Retinal pigment epithelial cell (primary cell): Measurements from ENCODE around the gene NFILZ.

ENCODE experiments used
- DNase-seq: peaks from one replicate; pipeline ENCODE4 v3.0.0-alpha.2; 2010; ENCODE audit warnings: low read depth
- H3K4me3 ChIP-seq: 2 replicates; pipeline ENCODE4 v1.5.1; 2011; ENCODE audit warnings: mild to moderate bottlenecking, low read length, control low read depth, moderate library complexity
- TF ChIP-seq, protein P1 (sequence below): conservative IDR thresholded peaks from 2 replicates; pipeline ENCODE4 v1.5.1; 2011; ENCODE audit warnings: low read depth, low read length, control low read depth, inconsistent platforms

Gene NFILZ

DNA sequence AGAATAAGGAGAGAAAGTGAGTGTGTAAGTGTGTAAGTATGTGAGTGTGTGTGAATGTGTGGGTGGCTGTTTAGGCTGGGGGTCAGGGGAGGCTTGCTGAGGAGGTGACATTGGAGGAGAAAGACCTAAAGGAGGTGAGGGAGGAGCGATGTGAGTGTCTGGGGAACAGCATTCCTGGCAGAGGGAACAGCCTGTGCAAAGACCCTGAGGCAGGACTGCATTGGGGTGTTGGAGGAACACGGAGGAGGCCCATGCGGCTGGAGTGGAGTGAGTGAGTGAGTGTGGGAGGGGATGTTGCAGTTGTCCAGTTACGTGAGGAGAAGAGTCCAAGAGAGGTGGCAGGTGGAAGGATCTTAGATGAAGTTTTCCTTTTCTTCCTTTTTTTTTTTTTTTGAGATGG, 31.8 kb downstream of the NFILZ start:
- H3K4me3 ChIP-seq, result no peak overlapping the region
- TF ChIP-seq, protein P1, sequence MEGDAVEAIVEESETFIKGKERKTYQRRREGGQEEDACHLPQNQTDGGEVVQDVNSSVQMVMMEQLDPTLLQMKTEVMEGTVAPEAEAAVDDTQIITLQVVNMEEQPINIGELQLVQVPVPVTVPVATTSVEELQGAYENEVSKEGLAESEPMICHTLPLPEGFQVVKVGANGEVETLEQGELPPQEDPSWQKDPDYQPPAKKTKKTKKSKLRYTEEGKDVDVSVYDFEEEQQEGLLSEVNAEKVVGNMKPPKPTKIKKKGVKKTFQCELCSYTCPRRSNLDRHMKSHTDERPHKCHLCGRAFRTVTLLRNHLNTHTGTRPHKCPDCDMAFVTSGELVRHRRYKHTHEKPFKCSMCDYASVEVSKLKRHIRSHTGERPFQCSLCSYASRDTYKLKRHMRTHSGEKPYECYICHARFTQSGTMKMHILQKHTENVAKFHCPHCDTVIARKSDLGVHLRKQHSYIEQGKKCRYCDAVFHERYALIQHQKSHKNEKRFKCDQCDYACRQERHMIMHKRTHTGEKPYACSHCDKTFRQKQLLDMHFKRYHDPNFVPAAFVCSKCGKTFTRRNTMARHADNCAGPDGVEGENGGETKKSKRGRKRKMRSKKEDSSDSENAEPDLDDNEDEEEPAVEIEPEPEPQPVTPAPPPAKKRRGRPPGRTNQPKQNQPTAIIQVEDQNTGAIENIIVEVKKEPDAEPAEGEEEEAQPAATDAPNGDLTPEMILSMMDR, result no peak
- DNase-seq, result no peak

DNA sequence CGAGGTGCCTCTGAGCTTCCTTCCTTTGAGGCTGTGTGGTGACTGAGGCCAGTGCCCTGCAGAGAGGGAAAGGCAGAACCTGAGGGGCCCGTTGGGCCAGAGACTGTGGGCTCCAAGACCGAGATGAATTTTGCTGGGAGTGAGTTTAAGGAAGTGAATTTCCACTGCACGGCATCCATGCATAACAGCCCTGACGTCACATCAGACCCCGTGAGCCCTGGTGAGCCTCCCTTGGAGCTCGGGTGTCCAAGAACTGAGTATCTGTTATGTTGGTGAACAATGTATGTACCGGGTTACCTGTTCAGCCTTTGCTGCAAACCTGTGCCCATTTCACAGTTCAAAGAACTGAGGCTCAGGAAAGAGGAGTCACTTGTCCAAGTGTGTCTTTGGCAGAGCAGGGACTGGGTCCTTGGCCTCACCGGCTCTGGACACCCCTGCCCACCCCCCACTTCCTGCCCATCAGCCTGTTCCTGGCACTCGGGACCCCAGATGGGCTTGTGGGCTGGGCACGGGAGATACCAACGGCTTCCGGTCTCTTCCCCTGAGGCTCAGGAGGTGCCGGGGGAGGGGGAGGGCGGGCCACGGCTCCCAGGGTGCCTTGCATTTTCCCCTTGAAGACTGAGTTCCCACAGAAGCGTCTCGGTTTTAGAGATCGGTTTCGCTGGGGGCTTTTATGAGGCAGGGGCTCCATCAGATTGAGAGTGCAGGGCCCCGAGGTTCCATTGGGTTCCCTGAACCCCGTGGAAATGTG, 33.7 kb downstream of the NFILZ start:
- TF ChIP-seq, protein P1, result no peak
- no peak overlapping the region for H3K4me3 ChIP-seq
- DNase-seq, result no peak

DNA sequence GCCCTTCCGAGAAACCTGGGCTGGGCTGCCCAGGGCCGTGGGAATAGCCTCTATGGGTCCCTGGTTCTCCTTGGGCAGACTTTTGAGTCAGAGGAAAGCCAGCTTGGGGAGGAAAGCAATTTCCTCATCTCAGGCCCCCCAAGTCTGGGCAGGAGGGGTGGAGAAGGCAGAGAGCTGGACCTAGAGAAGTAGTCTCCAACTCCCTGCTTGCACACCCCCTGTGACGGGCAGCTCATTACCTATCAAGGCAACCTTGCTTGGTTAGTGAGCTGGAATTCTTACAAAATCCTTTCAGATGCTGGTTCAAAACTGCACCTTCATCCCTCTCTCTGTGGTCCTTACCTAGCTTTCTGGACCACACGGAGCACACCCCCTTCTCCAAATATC, 34.2 kb downstream of the NFILZ start:
- TF ChIP-seq, protein P1, result no peak
- no peak for DNase-seq
- no peak overlapping the region for H3K4me3 ChIP-seq

DNA sequence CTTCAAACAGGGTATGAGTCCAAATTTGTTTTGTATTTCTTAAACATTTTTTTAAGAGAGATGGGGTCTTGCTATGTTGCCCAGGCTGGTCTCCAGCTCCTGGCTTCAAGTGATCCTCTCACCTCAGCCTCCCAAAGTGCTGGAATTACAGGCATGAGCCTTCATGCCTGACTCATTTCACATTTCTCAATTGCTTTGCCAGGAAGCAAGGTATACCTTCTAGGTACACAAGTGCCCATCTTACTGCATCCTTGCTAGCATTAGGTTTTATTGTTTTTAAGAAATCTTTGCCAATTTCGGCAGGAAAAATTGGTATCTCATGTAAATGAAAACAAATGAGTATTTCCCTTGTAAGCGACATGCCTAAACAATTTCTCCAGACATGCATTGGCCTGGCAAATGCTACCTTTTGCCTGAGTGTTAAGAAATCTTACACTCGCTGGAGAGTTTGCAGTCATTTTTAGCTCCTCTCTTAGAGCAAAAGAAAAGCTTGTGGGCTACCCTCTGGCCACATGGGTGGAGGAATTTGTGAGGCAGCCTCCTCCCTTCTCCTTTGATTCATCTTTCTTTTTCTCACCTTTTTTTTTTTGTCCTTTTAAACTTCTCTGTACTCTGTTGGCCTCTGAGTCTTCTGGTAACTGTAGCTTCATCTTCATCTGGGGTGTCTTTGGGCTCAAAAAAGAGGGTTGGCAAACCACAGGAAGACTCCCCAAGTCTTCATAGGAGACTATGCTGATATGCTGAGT, 35.2 kb downstream of the NFILZ start:
- DNase-seq, result no peak
- no peak overlapping the region for H3K4me3 ChIP-seq
- TF ChIP-seq, protein P1, result no peak

DNA sequence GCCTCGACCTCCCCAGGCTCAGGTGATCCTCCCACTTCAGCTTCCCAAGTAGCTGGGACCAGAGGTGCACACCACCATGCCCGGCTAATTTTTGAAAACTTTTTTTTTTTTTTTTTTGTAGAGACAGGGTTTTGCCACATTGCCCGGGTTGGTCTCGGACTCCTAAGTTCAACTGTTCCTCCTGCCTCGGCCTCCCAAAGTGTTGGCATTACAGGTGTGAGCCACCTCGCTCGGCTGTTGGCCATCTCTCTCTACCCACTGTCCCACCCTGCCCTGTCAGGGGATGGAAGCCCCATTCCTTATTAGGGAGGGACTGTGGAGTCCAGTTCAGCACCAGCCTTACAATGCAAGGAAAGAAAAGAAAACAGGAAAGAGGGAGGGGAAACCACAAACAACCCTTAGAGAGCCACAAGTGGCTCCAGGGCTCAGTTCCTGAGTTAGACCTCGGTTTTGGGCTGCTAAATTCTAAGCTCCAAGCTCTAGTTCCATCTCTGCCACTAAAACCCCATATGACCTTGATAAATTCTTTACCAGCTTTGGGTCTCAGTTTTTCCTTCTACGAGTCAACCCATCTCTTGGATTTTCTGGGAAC, 36.5 kb downstream of the NFILZ start:
- DNase-seq, result no peak
- TF ChIP-seq, protein P1, result no peak
- H3K4me3 ChIP-seq, result no peak overlapping the region

DNA sequence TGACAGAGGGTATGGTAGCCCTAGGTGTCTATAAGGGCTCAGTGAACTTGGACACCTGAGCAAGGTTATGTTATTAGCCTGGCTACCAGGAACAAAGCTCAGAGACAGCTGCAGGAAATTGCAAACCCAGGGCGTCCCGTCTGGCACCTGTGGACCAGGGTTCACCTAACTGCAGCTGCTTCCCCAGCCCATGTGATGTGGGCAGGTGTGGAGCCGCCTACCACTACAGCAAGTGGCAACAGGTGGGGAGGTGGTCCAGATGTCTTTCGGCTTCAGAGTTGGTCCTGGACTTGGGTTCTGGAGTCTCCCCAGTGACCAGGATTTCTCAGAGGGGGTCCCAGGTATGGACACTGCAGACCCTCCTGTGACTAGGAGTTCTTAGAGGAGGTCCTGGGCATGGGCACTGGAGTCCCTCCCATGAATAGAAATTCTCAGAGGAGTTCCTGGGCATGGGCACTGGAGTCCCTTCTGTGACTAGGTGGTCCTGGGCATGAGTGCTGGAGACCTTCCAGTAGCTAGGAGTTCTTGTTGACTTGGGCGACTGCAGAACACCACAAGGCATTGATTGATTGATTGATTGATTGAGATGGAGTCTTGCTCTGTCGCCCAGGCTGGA, 43.0 kb downstream of the NFILZ start:
- DNase-seq, result no peak
- TF ChIP-seq, protein P1, result no peak
- H3K4me3 ChIP-seq, result no peak overlapping the region
